Urothelium cell line (cell line): ENCODE data around the gene SLC47A2.

Source experiments
- DNase-seq: peaks from one replicate; pipeline ENCODE4 v3.0.0; 2011; ENCODE audit warnings: low spot score, mixed read lengths
- FAIRE-seq: peaks from 2 replicates; lab custom pipeline; 2011; peaks lifted over from hg19 to GRCh38; lab: Jason Lieb, UNC

SLC47A2 gene

GRCh38 chr17:19747829-19748806 lies 31.7 kb upstream of the SLC47A2 start, which contains the start of gene ALDH3A1:
Gene ALDH3A1 (minus strand): TSS chr17:19748298. CDS start chr17:19745129, 3,169 bp downstream.
- DNase-seq (no peak), FAIRE-seq (no peak)

DNA sequence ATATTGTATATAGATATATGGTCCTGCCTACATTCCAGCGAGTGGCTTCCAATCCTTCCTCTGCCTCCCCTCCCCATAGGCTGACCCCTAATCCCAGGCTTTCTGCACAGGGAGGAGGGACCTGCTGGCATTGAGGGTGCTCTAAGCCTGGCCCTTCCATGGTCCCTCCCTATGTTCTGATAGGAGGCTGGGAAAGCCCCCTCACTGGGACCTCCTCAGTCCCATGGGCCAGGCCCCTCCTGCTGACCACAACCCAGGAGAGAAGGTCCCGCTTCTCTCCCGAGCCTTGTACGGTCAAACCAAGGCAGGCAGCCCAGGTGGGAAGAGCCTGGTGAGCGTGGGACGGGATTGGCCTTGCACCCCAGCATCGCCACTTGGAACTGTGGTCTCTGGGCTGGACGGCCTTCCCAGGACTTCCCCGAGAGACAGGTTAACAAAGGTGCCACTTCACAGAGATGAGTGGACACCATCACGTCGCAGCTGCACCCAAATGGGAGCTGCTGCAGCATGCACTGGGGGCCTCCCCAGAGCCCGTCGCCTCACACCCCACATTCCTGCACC lies 30.9 kb upstream of the SLC47A2 start:
- DNase-seq (no peak), FAIRE-seq (no peak)

GRCh38 chr17:19746517-19746916 lies 30.1 kb upstream of the SLC47A2 start:
- FAIRE-seq (peak; percentile 67), DNase-seq (no peak)

- DNase-seq: peak; percentile 90
- no peak for FAIRE-seq
Observed at GRCh38 chr17:19744922-19745757, 28.8 kb upstream of the SLC47A2 start.

DNA sequence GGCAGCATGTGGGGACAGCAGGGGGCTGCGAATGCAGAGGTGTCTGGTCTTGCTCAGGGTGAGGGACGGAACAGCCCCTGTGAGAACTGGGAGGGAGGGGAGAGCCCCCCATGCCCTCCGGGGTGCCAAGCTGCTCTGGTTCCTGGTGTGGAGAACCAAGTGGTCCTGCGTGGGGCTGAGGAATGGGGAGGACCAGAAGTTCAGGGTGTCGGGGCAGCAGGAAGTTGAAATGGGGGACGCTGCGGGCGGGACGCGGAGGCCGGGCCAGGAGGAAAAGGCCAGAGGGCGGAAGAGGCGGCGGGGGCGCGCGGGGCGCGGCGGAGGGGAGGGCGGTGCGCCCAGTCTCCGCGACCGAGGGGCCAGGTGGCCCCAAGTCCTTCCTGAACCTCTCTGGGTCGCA lies 28.1 kb upstream of the SLC47A2 start:
- no peak for DNase-seq
- FAIRE-seq: no peak

DNA sequence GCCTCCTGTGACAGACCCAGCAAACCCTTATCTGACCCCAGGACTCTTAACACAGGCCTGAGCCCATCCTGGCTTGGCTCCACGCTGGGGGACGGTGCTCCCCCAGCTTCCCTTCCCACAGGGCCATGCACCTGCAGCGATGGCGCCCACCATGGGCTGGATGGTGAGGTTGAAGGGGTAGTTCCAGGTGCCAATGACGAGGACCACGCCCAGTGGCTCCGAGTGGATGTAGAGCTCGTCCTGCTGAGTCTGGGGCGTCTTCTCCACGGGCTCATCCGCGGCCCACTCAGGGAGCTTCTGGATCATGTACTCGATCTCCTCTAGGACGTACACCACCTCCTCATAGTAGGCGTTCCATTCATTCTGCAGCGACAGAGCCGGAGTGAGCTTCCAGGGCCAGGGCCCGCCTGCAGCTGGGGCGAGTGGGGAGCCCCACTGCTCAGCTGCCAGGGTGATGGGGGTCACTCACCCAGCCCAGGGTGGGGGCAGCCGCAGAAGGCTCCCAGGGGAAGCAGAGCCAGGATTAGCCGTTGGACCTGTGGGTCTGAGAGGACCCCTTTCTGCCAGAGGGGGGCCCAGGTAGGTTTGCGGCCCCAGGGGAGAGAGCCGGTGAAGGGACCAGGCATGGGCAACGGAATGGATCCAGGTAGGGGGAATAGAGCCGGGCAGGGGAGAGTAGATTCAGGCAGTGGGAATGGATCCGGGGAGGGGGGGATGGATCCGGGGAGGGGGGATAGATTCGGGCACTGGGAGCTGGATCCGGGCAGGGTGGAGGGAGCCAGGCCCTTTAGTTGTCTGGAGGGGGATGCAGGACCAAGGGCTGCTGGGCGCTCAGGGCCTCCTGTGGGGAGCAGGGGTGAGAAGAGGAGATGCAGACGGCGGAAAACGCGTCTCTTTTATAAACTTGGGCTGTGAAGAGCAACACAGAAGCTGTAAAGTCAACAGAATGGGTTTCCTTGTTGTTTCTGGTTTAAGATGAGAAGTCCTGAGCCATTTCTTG lies 27.0 kb upstream of the SLC47A2 start:
- FAIRE-seq (no peak), DNase-seq (no peak)

DNA sequence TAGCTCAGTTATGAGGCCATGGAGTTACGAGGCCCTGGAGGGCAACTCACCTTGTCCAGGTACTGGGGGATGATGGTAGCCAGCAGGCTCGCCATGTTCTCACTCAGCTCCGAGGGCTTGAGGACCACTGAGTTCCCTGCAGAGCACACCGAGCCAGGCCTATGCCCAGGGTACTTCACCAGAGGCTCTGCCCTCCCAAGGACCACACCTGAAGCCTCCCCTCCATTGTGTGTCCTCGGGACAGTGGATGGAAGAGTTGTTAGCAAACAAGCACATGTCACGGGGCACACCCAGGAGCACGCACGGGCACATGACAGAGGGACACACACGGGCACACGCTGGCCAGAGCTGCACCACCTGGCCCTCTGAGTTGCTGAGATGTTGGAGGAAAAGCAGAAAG lies 26.1 kb upstream of the SLC47A2 start:
- no peak for FAIRE-seq
- DNase-seq: no peak

- DNase-seq: no peak
- FAIRE-seq: no peak
Observed at GRCh38 chr17:19741832-19742457, 25.6 kb upstream of the SLC47A2 start.

DNA sequence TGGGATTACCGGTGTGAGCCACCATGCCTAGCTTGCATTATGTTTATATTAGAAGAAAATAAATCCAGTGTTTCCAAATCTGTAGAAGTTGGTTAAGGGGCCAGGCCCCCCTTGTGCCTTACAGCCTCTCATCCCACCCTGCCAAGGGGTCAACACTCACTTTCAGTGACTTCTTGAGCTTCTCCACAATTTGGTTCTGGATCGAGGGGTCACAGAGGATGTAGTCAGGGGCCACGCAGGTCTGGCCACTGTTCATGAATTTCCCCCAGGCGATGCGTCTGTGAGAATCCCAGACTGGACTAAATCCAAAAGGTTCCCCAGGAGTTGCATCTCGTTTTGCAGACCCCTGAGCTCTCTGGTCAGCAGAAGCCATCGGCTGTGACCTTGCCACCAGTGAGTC lies 24.5 kb upstream of the SLC47A2 start:
- FAIRE-seq: no peak
- no peak for DNase-seq

DNA sequence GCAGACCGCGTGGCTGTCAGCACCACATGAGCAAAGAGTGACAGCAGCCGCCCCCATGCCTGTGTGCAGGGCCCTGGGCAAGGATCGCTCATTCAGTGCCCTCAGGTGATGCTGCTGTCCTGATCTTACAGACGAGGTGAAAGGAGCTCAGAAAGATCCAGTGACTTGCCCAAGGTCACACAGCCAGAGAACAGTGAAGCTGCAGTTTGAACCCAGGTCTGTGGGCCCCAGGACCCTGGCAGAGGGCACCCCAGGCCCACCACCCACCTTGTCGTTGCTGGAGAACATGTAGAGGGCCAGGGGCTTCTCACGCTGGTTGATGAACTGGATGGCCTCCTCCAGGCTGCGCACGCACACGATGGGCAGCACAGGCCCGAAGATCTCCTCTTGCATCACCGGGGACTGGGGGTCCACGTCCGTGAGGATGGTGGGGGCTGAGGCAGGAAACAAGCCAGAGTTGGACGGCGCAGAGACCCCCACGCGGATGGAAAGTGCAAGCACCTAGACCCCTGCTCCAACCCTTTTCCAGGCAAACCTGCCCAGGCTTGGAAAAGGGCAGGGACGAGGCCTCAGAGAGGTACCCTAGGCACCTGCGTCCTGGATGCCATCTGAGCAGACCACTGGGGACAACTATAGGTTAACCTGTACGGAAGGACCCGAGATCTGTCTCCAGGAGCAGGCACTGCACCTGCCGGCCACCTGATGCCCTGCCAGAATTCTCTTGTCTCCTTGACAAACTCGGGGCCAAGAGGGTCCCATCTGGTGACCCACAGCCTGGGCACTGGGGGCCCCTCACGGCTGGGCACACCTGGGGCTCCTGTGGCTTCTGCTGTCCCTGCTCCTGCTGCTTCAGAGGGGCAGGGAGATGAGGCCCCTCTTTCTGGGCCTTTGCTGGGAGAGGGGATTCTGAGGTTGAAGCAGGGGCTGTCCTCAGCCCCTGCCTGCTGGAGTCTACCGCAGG lies 23.1 kb upstream of the SLC47A2 start:
- DNase-seq (no peak), FAIRE-seq (no peak)

DNA sequence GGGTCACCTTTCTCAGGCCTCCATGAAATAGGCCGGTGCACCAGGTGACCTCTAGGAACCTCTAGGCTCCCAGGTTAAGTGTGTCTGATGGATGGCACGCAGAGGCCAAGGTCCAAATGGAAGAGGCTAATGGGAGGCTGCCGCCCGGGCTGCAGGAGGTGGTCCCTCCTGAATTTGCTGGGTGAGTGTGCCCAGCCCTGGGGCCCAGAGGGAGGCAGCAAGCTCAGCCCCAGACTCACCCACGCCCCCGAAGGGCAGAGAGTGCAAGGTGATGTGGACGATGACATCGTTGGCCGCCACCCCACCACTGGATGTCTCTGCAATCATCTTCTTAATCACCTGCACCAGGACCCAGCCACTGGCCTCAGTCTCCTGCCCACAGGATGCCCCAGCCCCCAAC lies 22.4 kb upstream of the SLC47A2 start:
- FAIRE-seq: no peak

DNA sequence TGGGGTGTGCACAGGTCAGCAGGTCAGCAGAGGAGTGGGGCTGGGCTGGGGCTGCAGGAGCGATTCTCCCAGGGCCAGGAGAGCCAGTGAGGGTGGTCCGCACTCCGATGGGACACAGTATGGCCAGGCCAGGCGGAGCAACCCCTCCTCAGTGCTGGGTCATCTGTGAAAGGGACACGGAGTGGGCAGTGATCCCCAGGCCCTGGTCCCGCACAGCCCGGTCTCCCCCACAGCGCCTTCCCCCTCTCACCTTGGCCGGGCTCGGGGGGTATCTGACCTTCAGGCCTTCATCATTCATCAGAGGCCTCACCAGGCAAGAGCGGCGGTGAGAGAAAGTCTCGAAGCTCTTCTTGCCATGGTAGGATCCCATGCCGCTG lies 21.7 kb upstream of the SLC47A2 start:
- FAIRE-seq (no peak), DNase-seq (no peak)

More for the DNA sequence above, 22.4 kb upstream of the SLC47A2 start:
- no peak for DNase-seq

- FAIRE-seq: no peak
Observed at GRCh38 chr17:19737305-19738072, 21.1 kb upstream of the SLC47A2 start.

GRCh38 chr17:19736071-19736470 lies 19.7 kb upstream of the SLC47A2 start:
- FAIRE-seq (no peak), DNase-seq (no peak)

More at GRCh38 chr17:19737305-19738072, 21.1 kb upstream of the SLC47A2 start:
- no peak for DNase-seq

DNA sequence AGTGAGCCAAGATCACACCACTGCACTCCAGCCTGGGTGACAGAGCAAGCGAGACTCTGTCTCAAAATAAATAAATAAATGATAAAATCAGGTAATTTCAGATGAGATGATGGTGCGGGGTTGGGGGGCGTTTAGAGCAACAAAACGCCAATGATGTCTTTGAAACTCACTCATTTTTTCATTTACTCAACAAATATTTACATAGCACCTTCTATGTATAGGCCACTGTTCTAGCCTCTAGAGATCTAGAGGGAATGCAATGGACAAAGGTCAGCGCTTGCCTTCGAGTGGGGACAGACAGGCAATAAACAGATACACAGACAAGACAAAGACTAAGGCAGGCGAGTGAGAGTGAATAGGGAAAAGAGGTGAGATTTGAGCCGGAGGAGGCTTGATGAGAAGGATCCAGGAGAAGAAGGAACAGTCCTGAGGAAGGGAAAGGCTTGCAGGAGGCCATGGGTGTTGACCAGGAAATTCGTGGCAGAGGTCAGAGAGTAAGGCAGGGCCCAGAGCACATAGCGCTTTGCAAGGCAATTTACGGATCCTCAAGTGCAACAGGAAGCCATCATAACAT lies 17.7 kb upstream of the SLC47A2 start:
- no peak for DNase-seq
- no peak for FAIRE-seq

GRCh38 chr17:19731626-19732025 lies 15.2 kb upstream of the SLC47A2 start:
- DNase-seq (no peak), FAIRE-seq (no peak)

DNA sequence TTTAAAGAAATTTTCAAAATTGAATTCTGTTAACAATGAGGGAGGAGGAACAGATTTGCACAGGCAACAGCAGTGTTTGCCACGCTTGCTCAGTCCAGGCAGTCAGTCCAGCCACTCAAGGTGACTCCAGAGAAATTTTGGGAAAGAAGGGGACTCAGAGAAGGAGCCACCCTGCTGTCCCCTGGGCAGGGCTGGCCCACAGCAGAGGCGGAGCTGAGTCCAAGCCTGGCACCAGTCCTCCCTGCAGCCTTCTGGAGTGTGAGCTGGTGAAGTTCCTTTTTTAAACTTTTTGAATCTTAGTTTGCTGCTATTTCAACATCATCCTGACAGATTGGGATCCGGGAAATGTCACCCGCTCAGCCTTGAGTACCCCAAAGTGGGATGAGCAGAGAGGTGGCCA lies 14.5 kb upstream of the SLC47A2 start:
- DNase-seq: no peak
- no peak for FAIRE-seq
